OCI-LY3 (cell line): ENCODE results near the gene CSH1.
"Not testable (repeated sequence)": the region's sequence is repeated elsewhere in the genome, so short reads cannot be mapped to it uniquely, and the experiment has no call there.

ENCODE experiments used
- CTCF ChIP-seq: fragments of 200-600, 300-600 bp; sonication (generic); IDR thresholded peaks from 2 replicates; pipeline ENCODE4 v1.5.1; 2014; ENCODE audit warnings: antibody characterized with exemption, low read length, low read depth
- EZH2phosphoT487 ChIP-seq: fragments of 200-600 bp; shearing (Covaris generic); IDR thresholded peaks from 2 replicates; pipeline ENCODE4 v1.6.1; 2018; ENCODE audit warnings: antibody characterized with exemption, mixed run types, low read depth

- not testable (repeated sequence) for TF ChIP-seq CTCF, EZH2phosphoT487
Measured at GRCh38 chr17:63917206-63917605, 20.8 kb upstream of the CSH1 start.
